GM21825 (cell line): ENCODE results near the gene UST.
A peak's percentile ranks its signal among the peaks of the same experiment; 100 is the strongest.

Experiments
- ATAC-seq: cut with Tn5 transposase; IDR thresholded peaks from one replicate; pipeline ENCODE4 v1.9.1; 2021; ENCODE audit warnings: mild to moderate bottlenecking, moderate library complexity; ENCODE audit not compliant: unreplicated experiment

UST gene

GRCh38 chr6:149077208-149077607, 330.4 kb downstream of the UST start:
- no peak for ATAC-seq

GRCh38 chr6:149078211-149078782, 331.5 kb downstream of the UST start:
- no peak for ATAC-seq

DNA sequence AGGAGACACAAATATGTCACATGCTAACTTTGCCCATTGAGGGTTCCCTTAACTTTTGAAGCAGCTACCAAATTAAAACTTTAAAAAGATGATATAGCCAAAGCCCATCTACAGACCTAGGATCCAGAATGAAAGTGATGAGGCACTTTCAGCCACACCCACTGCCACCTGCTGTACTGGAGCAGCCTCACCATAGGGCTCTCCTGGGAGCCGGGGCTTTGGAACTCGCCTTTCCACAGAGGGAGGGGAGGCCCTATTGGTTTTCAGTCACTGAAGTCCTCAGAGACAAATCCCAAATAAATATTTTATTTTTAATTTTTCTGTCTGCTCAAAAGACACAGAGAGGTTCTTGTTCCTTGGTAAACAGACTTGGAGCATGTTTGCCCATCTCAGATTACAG, 332.6 kb downstream of the UST start:
- no peak for ATAC-seq

GRCh38 chr6:149079911-149080491, 333.2 kb downstream of the UST start:
- ATAC-seq = no peak

DNA sequence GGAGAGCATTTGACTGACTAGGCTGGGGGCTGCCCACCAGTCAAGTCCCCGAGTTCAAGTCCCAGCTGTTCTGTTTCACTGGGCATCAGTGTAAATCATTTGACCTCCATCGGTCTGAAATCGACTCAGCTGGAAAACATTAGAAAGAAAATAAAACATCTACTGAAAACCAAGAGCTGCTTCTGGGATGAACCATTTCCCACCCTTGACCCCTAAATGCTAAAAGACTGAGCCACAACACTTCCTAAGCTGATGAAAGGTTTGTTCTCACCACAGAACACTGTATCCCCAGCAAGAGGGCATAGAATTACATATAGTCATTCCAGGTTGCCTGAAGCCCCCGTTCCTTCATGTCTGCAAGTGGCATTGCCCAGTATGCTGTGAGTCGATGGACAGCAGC, 333.7 kb downstream of the UST start:
- ATAC-seq = no peak

DNA sequence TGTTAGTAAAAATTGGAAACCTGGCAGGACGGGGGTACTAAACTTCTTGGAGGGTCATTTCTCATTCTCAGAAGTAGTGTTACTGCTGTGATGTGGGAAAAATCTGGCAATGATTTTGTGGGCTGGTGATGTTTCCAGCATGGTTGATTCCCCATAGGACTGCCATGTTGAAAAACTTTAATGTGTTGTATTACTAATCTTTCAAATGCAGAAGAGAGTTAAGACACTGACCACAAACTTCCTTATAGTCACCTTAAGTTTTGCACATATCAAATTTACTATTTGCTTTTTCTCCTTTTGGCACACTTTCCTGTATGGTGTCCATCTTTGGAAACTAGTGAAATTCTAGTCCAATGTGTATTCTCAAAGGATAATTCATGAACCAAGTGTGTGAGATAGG, 334.5 kb downstream of the UST start:
- no peak for ATAC-seq

- peak; percentile 57 for ATAC-seq
Measured at GRCh38 chr6:149082320-149082719, 335.5 kb downstream of the UST start.

DNA sequence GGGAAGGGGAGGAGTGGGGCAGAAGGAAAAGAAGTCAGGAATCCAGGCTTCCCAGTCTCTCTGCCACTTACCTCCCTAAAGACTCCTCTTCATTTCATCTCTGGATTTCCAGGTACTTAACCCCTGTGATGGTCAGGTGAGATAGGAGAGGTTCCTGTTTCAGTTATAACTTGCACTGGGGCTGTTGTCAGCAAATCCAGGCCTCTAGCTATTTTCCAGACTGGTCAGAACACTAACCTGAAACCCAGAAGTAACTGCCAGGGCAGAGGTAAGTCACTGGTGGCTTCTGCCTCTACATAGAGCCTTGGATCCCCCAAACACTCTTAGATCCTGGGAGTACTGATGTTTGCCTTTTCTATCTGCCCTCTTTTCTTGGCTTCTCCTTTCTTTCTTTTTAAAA, 337.2 kb downstream of the UST start:
- ATAC-seq = no peak

DNA sequence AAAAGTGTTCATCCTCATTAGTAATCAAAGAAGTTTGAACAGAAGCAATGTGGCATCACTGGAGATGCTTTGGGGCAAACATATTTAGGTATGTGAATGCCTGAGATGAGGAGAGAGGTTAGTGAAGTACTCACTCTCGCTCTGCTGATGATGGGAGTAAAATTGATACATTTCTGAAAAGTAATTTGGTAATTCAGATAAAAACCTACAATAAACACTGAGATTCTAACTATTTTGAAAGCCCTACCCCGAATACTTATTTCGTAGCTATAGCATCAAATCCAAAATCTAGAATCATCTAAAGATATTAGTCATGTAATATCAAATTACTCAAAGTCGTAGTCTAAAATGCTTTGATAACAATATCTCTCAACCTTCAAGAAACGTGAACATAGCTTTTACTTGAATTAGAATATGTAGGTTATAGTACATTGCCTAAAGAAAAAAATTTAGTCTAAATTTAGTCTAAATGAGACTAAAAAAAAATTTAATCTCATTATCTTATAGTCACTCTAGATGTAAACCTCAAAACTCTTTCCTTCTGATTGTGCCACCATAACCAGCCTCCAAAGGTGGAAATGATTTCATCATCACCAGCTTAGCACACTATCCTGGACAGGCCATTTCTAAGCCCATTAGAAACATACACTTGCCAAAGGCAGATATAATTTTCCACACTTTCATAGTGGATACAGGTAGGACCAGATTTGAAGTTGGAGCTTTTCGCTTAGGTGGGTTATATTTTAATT, 338.2 kb downstream of the UST start:
- ATAC-seq = no peak

GRCh38 chr6:149085557-149085938, 338.7 kb downstream of the UST start:
- no peak for ATAC-seq

GRCh38 chr6:149086363-149086762, 339.5 kb downstream of the UST start:
- no peak for ATAC-seq

- ATAC-seq = no peak
Measured at GRCh38 chr6:149087898-149088297, 341.1 kb downstream of the UST start.

- ATAC-seq = no peak
Measured at GRCh38 chr6:149088361-149088760, 341.5 kb downstream of the UST start.

DNA sequence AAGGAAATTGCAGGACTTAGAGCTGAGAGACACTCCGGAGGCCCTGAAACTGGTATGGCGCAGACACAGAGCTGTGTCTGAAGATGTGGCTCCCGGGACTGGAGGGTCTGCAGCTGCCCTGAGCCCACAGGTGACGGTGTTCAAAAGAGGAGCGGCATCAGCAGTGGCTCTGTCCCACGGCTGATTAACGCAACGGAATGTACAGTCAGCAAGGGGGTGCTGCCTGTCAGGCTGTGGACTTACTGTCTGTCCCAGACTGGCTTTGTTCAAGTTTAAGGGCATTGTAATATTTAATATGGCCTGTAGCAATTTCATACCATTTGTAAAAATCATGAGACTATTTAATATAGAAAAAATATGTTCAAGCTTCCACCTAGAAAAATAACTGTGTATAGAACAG, 342.7 kb downstream of the UST start:
- no peak for ATAC-seq

DNA sequence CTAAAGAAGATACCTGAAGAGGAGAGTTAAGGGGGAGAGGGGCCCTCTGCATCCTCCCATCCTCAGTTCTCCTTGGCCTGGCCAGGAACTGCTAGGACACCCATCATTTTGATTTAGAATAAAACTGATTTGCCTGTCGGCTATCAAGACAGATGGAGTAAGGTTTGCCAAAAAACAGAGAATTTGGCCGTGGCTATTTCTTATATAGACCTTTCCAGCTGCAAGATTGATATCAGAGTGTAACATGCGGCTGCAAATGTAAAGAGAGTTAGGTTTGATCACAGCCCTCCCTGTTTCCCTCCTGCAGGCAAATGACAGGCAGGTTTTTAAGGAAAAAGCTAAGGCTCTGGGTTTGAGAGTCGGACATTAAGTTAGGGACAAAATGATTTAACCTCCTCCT, 344.1 kb downstream of the UST start:
- no peak for ATAC-seq

GRCh38 chr6:149093643-149094042, 346.8 kb downstream of the UST start:
- no peak for ATAC-seq

DNA sequence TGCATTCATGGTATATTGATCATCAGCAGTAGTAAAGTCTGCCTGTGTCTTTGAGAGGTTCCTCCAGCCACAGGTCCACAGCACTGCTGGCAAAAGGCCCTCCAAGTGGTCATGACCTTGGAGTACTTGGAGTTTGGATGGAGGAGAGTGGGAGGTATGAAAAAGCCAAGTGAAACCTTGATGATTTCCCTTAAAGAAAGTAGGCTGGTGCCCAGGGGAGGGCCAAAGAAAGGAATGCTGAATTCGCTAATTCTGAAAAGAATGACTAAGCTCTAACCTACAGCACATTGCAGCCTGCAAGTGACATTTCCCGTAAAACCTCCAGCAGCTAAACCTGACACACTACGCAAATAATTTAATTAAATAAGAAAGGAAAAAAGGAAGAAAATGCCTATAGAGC, 347.3 kb downstream of the UST start:
- ATAC-seq = no peak

- no peak for ATAC-seq
Measured at GRCh38 chr6:149094934-149095351, 348.1 kb downstream of the UST start.

DNA sequence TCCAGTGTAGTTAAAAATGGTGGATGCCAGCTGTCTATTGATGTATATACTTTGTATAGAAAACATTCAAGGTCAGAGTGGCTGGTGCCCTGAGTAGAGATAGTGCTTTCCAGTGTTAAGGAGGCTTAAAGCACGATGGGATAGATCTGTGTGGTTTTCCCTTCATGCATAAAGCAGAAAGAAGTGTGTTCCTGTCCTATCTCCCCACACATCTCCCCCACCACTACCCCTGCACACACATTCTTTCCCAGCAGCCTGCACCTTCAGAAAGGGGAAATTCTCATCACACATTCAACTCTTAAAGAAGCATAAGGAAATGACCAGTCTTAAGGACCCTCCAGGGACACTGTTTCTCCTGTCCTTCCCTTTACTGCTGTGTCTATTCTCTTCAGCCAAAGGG, 349.0 kb downstream of the UST start:
- ATAC-seq = no peak

DNA sequence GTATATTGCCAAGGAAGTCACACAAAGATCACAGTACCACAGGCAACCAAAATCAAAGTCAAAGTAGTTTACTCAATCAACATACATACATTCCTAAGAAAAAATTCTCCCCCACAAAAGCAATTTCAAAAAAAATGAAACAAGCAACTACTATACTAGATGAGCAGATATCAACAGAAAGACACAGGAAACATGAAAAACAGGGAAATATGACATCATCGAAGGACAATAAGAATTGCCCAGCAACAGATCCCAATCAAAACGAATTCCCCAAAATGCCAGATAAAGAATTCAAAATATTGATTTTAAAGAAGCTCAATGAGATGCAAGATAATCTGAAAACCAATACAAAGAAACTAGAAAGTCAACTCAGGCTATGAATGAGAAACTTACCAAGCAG, 351.0 kb downstream of the UST start:
- no peak for ATAC-seq

DNA sequence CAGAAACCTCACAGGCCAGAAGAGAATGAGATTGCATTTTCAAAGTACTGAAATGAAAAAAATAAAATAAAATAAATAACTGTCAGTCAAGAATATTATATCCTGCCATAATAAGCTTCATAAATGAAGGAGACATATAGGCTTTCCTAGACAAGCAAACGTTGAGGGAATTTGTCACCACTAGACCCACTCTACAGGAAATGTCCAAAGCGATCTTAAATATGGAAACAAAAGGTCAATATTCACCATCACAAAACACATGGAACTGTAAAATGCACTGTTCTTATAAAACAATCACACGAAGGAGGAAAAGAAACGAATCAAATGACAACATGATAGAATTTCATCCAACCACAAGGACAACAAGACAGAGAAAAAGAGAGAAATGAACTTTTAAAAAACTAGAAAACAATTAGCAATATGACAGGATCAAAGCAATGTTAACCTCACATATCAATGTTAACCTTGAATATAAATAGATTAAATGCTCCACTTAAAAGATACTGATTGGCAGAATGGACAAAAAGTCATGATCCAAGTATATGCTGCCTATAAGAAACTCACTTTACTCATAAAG, 352.0 kb downstream of the UST start:
- no peak for ATAC-seq

DNA sequence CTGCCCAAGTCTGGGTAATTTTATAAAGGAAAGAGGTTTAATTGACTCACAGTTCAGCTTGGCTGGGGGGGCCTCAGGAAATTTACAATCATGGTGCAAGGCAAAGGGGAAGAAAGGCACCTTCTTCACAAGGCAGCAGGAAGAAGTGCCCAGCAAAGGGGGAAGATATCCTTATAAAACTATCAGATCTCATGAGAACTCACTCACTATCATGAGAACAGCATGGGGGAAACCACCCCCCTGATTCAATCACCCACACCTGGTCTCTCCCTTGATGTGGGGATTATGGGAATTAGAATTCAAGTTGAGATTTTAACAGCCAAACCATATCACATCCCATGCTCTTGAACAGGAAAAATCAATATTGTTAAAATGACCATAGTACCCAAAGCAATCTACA, 355.5 kb downstream of the UST start:
- ATAC-seq = no peak
